ENCODE measurements around the gene SUN2.

SUN2 gene

DNA sequence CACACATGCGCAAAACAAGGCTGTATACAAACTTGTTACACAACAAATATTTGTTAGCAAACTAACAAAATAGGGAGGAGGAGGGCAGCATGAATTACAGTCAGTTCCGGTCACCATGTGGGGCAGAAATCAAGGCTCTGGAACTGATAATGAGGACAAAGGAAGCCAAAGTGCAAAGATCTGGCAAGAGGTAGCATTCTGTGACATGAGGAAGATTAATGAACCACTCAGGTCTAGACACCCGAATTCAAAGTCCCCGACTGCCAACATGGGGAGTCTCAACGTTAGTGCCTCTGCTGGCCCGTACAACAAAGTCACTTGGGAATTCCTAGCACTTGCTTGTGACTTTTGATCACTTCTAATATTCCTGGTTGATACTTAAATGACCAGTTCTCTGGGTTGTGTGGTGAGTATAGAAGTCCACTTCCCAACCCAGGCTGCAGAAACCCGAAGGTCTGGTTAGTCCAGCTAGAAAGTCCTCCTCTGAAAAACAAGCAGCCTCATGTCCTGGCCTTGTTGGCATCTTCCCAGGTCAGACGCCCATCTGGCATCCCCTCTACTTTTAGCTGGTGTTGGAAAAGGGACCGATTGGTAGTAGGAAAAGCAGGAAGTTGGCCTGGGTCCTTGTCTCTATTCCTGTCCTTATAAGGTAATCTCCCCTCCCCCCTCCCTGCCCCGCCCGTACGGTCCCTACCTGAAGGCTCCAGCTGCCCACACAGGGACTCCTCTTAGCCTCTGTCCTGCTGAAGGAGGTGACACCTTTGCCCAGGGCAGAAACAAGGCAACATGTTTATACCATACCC lies 1.6 kb downstream of the SUN2 start:
- DNase-seq (ENCODE audit: low read depth in 2 of 2), result no peak

DNA sequence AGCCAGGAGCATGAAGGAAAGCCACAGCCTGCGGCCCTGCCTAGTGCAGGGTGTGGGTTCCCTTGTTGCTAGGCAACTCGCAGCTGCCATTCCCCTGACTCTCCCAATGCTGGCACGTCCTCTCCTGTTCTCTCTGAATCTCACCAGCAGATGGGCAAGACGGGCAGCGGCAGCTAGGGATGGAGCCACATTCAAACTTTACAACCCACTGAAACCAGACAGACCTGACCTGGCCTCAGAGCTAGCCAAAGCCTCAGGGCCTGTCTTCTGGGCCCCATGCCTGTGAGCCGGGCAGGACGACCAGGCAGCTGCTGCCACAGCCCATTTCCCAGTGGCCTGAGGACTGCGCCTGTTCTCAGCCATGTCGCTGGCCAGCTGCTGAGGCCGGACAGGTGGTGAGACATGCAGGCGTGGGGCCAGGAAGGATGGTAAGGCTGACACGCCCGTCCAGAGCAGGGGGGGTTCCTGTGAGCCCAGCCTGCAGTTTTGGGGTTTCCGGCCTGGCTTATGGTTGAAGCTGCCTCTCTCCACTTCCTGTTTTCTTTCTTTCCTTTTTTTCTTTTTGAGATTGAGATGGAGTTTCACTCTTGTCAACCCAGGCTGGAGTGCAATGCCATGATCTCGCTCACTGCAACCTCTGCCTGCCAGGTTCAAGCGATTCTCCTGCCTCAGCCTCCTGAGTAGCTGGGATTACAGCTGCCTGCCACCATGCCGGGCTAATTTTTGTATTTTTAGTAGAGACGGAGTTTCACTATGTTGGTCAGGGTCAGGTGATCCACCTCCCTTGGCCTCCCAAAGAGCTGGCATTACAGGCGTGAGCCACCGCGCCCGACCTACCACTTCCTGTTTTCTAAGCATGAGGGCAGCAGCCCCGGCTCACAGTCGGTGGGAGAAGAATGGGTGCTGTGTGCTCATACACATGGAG lies 4.1 kb downstream of the SUN2 start:
- DNase-seq (ENCODE audit: low read depth in 2 of 2), result peak in 1 of 2 donors; percentile 44

DNA sequence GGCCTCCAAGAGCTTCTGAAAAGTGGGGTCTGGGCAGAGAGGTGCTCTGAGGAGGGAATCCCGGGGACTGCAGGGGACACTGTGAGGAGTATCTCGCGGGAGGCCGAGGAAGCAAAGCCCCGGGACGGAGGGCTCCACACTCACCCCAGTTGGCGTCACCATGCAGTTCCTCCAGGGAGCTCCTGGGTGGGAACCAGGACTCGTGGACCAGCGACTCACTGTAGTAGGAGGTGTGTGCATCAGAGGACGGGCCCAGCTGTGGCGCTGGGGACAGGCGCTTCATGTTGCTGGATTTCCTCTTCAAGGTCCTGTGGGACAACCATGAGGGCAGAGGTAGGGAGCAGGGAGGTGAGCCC lies 4.8 kb downstream of the SUN2 start:
- DNase-seq (ENCODE audit: low read depth in 2 of 2), result no peak

DNA sequence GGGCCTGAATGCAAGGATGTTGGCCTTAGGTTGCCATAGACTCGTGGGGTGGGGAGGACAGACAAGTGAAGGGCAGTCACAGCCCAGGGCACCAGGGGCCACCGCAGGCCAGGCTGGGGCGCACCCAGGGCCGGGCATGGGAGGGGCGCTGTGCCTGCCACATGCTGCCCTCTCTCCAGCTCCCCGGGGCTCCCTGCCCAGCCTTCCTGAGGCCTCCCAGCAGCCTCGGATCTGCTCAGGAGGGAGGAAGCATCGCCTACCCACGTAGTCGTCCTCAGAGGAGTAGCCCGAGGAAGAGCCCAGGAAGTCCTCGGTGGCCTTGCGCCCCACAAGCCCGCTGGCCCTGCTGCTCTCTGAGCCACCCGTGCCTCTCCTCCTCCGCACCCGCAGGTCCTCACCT lies 5.2 kb downstream of the SUN2 start:
- DNase-seq (ENCODE audit: low read depth in 2 of 2), result no peak

GRCh38 chr22:38750104-38750503 lies 5.7 kb downstream of the SUN2 start:
- no peak for DNase-seq (ENCODE audit: low read depth in 2 of 2)

GRCh38 chr22:38748487-38749136 lies 7.2 kb downstream of the SUN2 start:
- no peak for DNase-seq (ENCODE audit: low read depth in 2 of 2)

GRCh38 chr22:38745676-38746460 lies 9.9 kb downstream of the SUN2 start:
- no peak for DNase-seq (ENCODE audit: low read depth in 2 of 2)

DNA sequence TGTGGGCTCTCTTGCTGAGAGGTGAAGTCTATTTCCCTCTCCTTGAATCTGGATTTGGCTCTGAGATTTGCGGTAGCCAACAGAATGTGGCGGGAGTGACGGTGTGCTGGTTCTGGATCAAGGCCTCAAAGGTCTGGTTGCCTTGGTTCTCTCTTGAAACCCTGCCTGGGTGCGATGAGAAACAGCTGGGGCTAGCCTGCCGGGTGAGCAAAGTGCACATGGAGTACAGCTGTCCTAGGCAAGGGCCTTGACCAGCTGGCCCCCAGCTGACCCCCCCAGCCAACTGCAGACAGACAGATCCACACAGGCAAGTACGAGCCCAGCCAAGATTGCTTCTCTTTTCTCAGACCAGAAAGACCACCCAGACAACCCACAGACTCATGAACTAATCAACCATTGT lies 10.8 kb downstream of the SUN2 start:
- DNase-seq (ENCODE audit: low read depth in 2 of 2), result no peak

- no peak for DNase-seq (ENCODE audit: low read depth in 2 of 2)
Measured at GRCh38 chr22:38742176-38742942, 13.4 kb downstream of the SUN2 start.

- DNase-seq (ENCODE audit: low read depth in 2 of 2), result no peak
Measured at GRCh38 chr22:38741576-38741975, 14.2 kb downstream of the SUN2 start.

GRCh38 chr22:38741166-38741565 lies 14.6 kb downstream of the SUN2 start:
- DNase-seq (ENCODE audit: low read depth in 2 of 2), result no peak

DNA sequence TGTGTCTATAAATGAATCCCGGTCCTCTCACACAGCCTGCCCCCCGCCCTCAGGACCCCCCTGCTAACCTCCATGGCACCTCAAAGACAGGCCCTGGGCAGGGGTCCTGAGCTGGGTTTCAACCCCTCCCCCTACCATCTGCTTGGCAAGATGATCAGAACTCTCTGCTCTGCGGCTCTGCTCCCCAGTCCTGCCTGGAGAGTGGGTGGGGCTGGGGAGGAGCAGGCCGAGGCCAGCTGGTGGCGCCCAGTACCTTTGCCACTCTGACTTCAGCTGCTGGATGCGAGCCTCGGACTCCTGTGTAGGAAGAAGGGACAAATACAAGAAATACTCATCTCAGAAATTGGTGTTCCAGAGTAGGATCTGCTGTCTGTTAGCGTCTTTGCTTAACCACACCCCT lies 15.0 kb downstream of the SUN2 start:
- no peak for DNase-seq (ENCODE audit: low read depth in 2 of 2)

GRCh38 chr22:38740116-38740723 lies 15.6 kb downstream of the SUN2 start:
- DNase-seq (ENCODE audit: low read depth in 2 of 2), result no peak

GRCh38 chr22:38739300-38740055 lies 16.3 kb downstream of the SUN2 start:
- DNase-seq (ENCODE audit: low read depth in 2 of 2), result no peak

DNA sequence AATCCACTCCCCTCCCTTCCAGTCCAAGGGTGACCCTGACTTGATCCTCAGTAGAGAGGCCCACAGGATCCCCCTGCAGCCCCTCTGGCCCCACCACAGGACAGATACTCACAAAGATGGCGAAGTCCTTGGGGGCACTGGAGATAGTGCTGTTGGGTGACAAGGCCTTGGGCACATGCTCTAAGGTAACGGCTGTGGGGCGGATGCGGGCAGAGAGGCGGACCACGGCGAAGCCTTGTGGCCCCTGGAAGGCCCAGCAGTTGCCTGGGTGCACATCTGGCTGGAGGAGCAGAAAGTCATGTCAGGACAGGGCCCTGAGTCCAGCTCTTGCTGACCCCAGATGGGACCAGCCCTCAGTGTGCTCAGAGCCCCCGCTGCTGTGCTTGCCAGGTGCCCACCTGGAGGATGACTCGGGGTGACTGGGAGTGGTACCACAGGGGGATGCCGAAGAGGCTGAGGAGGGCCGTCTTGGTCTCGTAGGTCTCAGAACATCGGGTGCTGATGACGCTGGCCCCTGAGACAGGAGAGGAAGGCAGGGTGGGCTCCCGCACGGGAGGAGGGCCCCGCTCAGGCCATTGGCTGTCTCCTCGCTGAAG lies 17.2 kb downstream of the SUN2 start:
- DNase-seq (ENCODE audit: low read depth in 2 of 2), result no peak

DNA sequence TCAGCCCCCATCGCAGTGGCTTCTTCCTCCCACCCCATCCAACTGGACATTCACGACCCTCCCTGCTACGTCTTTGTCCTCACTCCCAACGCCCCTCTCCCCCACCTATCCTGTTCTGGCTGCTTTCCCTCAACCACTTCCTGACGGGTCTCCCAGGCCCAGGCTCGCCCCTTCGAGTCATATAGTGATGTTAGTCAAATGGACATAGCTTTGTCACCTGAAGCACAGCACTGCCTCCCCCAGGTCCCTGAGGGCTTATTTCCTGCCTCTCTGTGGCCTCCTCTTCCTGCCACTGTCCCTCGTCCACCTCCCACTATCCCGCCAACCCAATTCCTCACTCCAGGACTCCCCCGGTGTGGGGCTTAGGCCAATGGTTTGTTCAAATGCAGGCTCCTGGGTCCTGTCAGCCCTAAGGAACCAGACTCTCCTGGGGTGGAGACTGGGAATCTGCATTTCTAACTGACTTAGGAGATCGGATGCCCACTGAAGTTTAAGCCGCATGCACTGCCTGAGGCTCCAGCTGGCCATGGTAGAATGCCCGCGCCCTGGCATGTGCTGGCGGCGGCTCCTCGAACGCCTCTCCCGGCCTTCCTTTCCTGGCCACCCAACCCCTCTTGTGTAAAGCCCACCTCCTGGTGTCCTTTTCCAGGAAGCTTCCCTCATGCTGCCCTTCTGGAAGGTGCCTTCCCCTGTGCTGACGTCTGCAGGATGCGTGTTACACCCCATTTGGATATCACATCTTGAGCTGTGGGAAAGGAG lies 18.3 kb downstream of the SUN2 start:
- DNase-seq (ENCODE audit: low read depth in 2 of 2), result no peak

GRCh38 chr22:38736257-38736570 lies 19.6 kb downstream of the SUN2 start:
- no peak for DNase-seq (ENCODE audit: low read depth in 2 of 2)

DNA sequence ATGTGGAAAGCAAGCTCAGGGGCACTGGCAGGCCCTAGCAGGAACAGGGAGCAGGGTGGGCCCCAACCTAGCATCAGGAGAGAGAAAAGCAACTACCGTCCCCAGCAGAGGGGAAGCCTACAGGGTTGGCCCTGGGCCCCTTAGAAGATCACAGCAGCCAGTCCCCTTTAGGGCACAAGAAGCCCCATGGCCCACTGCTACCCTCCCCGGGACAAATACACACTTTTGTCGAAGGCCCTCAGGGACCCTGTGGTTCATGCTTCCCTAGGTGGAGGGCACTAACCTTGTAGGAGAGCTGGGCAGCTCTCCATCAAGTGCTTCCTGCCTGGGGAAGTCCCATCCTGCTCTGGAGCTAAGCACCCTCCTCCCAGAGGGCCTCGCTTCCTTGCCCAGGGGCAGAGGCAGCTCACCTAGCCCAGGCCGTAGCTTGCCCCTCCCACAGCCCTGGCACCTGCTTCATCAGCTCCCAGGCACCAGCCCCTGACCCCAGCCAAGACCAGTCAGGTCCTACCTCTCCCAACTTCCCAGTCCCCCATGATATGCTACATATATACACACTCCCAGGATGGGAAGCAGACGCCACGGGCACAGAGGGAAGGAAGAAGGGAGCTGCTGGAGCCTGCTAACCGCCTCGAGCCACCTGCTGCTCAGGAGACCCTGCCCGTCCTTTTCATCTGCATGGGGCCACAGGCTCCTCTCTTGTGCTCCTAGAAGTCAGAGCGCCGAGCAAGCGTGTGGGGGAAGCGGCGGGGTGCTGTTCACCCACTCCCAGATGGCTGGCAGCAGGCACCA lies 20.1 kb downstream of the SUN2 start:
- no peak for DNase-seq (ENCODE audit: low read depth in 2 of 2)
